GM10266 (cell line): ENCODE results near the gene PDE11A.

Source experiments
- DNase-seq: peaks from one replicate; pipeline ENCODE4 v3.0.0; 2012; ENCODE audit errors: extremely low spot score
- CTCF ChIP-seq: IDR thresholded peaks from 2 replicates; pipeline ENCODE4 v1.5.1; 2012; ENCODE audit warnings: mild to moderate bottlenecking, low read depth; ENCODE audit not compliant: control insufficient read depth, insufficient read depth; ENCODE audit errors: missing control alignments

Gene PDE11A

DNA sequence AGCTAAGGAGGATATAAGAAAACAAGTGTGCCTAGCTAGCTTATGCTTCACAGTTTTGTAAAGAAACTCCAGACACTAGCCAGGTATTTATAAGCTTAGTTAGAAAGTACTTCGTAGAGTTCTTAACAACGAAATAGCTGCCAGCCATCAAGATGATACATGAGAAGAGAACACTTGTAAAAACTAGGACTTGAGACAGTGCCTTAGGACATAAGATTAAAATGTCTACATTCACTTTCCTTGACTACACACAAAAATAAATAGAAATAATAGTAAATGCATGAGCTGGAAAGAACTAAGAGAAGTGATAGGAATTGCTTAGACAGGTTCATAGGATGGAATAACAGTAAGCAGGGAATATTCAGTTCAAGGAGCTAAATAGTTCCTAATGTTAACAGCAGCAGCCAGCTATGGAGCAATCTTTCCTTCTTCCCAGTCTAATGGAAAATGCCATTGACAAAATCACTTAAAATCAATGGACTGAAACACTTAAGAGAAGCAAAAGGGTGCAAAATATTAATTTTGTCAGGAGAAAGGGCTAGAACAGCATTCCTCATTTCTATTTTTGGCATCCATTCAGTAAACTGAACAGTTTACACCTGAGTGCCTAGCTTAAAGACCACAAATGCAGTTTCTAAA, 186.6 kb downstream of the PDE11A start:
- no peak for DNase-seq
- TF ChIP-seq CTCF = no peak

- no peak for DNase-seq
- no peak for TF ChIP-seq CTCF
Observed at GRCh38 chr2:177883177-177883576, 189.4 kb downstream of the PDE11A start.

- no peak for DNase-seq
- no peak for TF ChIP-seq CTCF
Observed at GRCh38 chr2:177882501-177882900, 190.1 kb downstream of the PDE11A start.

GRCh38 chr2:177881921-177882320, 190.7 kb downstream of the PDE11A start:
- no peak for TF ChIP-seq CTCF
- DNase-seq = no peak

DNA sequence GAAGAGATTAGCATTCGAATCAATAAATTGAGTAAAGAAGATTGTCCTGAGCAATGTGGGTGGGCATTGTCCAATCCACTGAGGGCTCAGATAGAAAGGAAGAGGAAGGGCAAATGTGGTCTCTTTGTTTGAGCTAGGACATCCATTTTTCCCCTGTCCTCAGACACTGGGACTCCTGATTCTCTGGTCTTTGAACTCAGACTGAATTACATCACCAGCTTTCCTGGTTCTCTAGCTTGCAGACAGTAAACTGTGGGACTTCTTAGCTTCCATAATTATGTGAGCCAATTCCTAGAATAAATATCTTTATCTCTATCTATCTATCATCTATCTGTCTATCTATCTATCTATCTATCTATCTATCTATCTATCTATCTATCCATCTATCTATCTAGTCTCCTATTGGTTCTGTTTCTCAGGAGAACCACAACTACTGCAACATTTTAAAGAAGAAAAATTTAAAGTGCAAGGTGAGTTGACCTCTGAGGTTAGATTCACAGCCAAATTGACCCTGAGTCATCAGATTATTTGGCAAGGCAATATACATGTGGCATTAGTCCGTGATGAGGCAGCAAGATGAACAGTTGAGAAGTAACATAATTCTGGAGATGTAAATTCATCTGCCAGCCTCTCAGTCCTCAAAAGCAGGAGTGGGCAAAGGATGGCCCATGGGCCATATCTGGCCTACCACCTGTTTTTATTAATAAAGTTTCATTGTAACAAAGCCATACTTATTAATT, 191.4 kb downstream of the PDE11A start:
- no peak for TF ChIP-seq CTCF
- DNase-seq = no peak

GRCh38 chr2:177880285-177880684, 192.3 kb downstream of the PDE11A start:
- no peak for DNase-seq
- TF ChIP-seq CTCF = no peak

DNA sequence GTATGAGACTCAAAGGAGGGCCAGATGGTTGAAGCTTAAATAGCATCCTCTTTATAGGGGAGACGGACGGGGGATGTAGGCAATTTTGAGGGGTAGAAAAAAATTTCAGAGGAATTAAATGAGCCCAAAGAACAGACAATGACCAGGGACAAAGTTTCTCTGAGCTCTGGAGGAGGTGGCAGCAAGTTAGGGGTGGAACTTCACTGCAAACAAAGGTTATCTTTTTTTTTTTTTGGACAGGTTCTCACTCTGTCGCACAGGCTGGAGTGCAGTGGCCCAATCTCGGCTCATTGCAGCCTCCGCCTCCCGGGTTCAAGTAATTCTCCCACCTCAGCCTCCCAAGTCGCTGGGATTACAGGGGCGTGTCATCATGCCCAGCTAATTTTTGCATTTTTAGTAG, 195.6 kb downstream of the PDE11A start:
- TF ChIP-seq CTCF = no peak
- DNase-seq = no peak
